ENCODE results near the gene NFRKB.

NFRKB gene

DNA sequence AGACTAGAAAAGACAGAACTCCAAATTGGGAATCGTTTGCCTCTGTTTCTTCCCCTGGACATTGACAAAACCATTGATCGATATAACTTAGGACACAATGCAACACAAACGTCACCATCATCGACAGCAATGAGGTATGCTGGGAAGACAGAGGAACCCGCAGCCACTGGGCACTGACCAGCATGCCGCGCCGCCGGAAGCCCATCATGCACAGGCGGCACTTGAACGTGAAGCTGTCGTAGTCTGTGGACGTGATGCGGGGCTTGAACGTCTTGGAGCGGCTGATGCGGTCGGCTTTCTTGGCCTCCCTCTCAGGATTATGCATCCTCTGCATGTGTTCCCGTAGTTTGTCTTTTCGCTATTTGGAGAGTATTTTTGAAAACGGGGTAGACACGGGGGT, 23.0 kb upstream of the NFRKB start:
- no peak for ATAC-seq

DNA sequence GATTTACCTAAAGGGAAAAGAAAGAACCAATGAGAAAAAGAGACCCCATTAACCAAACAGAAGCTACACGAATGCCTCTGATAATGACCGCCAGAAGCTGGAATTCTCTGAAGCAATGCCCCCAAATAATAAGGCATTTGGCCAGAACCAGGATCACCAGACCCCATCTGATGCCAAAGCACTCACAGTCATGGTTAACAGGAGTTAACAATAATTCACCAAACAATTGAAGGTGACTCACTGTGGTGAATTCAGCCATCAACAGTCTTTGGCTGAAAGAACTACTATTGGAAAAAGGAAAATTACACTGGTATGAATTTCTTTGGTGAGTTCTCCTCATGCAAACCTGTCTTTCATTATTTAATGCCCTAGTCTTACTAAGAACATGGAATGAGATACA, 21.9 kb upstream of the NFRKB start:
- no peak for TF ChIP-seq ARNTL (CRISPR knock-in tag; IDR thresholded peaks at IDR 0.05; ENCODE audit: borderline replicate concordance, low read depth)
- TF ChIP-seq ISL1 (CRISPR knock-in tag; IDR thresholded peaks at IDR 0.05), result no peak
- no peak for TF ChIP-seq ZFP3 (CRISPR knock-in tag; IDR thresholded peaks at IDR 0.05)
- TF ChIP-seq, protein P1, sequence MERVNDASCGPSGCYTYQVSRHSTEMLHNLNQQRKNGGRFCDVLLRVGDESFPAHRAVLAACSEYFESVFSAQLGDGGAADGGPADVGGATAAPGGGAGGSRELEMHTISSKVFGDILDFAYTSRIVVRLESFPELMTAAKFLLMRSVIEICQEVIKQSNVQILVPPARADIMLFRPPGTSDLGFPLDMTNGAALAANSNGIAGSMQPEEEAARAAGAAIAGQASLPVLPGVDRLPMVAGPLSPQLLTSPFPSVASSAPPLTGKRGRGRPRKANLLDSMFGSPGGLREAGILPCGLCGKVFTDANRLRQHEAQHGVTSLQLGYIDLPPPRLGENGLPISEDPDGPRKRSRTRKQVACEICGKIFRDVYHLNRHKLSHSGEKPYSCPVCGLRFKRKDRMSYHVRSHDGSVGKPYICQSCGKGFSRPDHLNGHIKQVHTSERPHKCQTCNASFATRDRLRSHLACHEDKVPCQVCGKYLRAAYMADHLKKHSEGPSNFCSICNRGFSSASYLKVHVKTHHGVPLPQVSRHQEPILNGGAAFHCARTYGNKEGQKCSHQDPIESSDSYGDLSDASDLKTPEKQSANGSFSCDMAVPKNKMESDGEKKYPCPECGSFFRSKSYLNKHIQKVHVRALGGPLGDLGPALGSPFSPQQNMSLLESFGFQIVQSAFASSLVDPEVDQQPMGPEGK (CRISPR knock-in tag; IDR thresholded peaks at IDR 0.05; ENCODE audit: borderline replicate concordance), result no peak
- TF ChIP-seq CSDC2 (CRISPR knock-in tag; IDR thresholded peaks at IDR 0.05), result no peak
- ATAC-seq, result no peak

More for the DNA sequence above, 23.0 kb upstream of the NFRKB start:
- TF ChIP-seq SNAI2 (CRISPR knock-in tag; IDR thresholded peaks at IDR 0.05) (no peak), CSDC2 (CRISPR knock-in tag; IDR thresholded peaks at IDR 0.05) (no peak), TCF4 (CRISPR knock-in tag; IDR thresholded peaks at IDR 0.05; ENCODE audit: borderline replicate concordance) (no peak), BACH2 (CRISPR knock-in tag; IDR thresholded peaks at IDR 0.05; ENCODE audit: borderline replicate concordance) (no peak), ZNF70 (CRISPR knock-in tag; IDR thresholded peaks at IDR 0.05) (no peak)
- TF ChIP-seq, protein P2, sequence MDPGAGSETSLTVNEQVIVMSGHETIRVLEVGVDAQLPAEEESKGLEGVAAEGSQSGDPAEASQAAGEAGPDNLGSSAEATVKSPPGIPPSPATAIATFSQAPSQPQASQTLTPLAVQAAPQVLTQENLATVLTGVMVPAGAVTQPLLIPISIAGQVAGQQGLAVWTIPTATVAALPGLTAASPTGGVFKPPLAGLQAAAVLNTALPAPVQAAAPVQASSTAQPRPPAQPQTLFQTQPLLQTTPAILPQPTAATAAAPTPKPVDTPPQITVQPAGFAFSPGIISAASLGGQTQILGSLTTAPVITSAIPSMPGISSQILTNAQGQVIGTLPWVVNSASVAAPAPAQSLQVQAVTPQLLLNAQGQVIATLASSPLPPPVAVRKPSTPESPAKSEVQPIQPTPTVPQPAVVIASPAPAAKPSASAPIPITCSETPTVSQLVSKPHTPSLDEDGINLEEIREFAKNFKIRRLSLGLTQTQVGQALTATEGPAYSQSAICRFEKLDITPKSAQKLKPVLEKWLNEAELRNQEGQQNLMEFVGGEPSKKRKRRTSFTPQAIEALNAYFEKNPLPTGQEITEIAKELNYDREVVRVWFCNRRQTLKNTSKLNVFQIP (CRISPR knock-in tag; IDR thresholded peaks at IDR 0.05; ENCODE audit: borderline replicate concordance, low read depth), result no peak
- TF ChIP-seq, protein P3, sequence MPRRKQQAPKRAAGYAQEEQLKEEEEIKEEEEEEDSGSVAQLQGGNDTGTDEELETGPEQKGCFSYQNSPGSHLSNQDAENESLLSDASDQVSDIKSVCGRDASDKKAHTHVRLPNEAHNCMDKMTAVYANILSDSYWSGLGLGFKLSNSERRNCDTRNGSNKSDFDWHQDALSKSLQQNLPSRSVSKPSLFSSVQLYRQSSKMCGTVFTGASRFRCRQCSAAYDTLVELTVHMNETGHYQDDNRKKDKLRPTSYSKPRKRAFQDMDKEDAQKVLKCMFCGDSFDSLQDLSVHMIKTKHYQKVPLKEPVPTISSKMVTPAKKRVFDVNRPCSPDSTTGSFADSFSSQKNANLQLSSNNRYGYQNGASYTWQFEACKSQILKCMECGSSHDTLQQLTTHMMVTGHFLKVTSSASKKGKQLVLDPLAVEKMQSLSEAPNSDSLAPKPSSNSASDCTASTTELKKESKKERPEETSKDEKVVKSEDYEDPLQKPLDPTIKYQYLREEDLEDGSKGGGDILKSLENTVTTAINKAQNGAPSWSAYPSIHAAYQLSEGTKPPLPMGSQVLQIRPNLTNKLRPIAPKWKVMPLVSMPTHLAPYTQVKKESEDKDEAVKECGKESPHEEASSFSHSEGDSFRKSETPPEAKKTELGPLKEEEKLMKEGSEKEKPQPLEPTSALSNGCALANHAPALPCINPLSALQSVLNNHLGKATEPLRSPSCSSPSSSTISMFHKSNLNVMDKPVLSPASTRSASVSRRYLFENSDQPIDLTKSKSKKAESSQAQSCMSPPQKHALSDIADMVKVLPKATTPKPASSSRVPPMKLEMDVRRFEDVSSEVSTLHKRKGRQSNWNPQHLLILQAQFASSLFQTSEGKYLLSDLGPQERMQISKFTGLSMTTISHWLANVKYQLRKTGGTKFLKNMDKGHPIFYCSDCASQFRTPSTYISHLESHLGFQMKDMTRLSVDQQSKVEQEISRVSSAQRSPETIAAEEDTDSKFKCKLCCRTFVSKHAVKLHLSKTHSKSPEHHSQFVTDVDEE (CRISPR knock-in tag; IDR thresholded peaks at IDR 0.05), result no peak

DNA sequence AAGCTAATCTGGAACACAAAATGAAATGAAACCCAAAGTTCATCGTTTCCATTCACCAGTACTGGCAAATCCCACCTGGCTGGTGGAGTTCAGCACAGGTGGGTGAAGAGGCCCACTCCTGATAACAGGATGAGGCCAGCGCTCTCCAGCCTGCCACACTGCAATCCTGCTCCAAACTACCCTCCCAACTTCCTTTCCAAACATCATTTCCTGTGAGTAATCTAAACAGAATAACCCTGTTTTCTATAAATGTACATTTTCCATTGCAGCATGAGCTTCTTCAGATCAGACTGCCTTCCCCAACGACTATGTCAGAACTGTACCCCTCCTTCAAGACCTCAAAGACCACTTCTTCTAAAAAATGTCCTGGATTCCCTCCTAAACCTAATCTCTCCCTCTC, 15.9 kb upstream of the NFRKB start:
- TF ChIP-seq, protein P3 (CRISPR knock-in tag; IDR thresholded peaks at IDR 0.05), result no peak
- TF ChIP-seq ISL1 (CRISPR knock-in tag; IDR thresholded peaks at IDR 0.05) (no peak), ZNF8 (CRISPR knock-in tag; IDR thresholded peaks at IDR 0.05) (no peak)
- no peak for ATAC-seq

DNA sequence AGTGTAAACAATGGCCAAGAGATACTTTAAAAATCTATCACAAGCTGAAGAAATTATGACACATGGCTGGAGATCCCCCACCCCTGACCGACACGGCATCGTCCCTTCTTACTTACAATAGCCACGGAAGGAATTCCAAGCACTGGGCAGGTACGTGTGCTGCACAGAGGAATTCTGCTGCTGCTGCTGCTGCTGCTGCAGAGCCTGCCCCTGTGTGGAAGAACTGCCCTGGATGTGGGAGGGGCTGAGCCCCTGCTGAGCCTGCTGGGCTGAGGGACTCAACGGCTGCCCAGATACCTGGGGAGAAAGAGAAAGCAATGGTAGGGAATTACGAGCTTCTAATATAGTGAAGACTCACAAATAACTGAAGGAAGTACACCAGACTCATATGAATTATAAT, 15.0 kb upstream of the NFRKB start:
- TF ChIP-seq SNAI2 (CRISPR knock-in tag; IDR thresholded peaks at IDR 0.05) (no peak), ZNF70 (CRISPR knock-in tag; IDR thresholded peaks at IDR 0.05) (no peak), PPARA (CRISPR knock-in tag; IDR thresholded peaks at IDR 0.05; ENCODE audit: borderline replicate concordance) (no peak), ZNF8 (CRISPR knock-in tag; IDR thresholded peaks at IDR 0.05) (no peak), OSR1 (CRISPR knock-in tag; IDR thresholded peaks at IDR 0.05) (no peak), ZFP30 (CRISPR knock-in tag; IDR thresholded peaks at IDR 0.05) (no peak), ARNTL (CRISPR knock-in tag; IDR thresholded peaks at IDR 0.05; ENCODE audit: borderline replicate concordance, low read depth) (no peak), ESRRG (CRISPR knock-in tag; IDR thresholded peaks at IDR 0.05) (no peak)
- TF ChIP-seq, protein P4, sequence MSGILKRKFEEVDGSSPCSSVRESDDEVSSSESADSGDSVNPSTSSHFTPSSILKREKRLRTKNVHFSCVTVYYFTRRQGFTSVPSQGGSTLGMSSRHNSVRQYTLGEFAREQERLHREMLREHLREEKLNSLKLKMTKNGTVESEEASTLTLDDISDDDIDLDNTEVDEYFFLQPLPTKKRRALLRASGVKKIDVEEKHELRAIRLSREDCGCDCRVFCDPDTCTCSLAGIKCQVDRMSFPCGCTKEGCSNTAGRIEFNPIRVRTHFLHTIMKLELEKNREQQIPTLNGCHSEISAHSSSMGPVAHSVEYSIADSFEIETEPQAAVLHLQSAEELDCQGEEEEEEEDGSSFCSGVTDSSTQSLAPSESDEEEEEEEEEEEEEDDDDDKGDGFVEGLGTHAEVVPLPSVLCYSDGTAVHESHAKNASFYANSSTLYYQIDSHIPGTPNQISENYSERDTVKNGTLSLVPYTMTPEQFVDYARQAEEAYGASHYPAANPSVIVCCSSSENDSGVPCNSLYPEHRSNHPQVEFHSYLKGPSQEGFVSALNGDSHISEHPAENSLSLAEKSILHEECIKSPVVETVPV (CRISPR knock-in tag; IDR thresholded peaks at IDR 0.05), result no peak
- ATAC-seq, result no peak

Data from SK-N-SH treated with all-trans-retinoic acid at 6 μM for 48 hours (cell line).